HK-2 (cell line): ENCODE measurements around the gene WDR19.
"Not testable (repeated sequence)": the region's sequence is repeated elsewhere in the genome, so short reads cannot be mapped to it uniquely, and the experiment has no call there.

Source experiments
- DNase-seq: peaks from one replicate; pipeline ENCODE4 v3.0.0-alpha.2; 2018; ENCODE audit not compliant: unreplicated experiment

The WDR19 gene

GRCh38 chr4:39233114-39233513 is 50.8 kb downstream of the WDR19 start:
- no peak for DNase-seq

GRCh38 chr4:39233783-39234182 is 51.5 kb downstream of the WDR19 start:
- DNase-seq: no peak

- no peak for DNase-seq
Observed at GRCh38 chr4:39235021-39235420, 52.7 kb downstream of the WDR19 start.

GRCh38 chr4:39235696-39236095 is 53.4 kb downstream of the WDR19 start:
- DNase-seq: no peak

GRCh38 chr4:39237179-39237578 is 54.9 kb downstream of the WDR19 start:
- no peak for DNase-seq

GRCh38 chr4:39243462-39243861 is 61.1 kb downstream of the WDR19 start:
- no peak for DNase-seq

- DNase-seq: no peak
Observed at GRCh38 chr4:39255266-39255665, 72.9 kb downstream of the WDR19 start.

GRCh38 chr4:39255871-39256270 is 73.5 kb downstream of the WDR19 start:
- DNase-seq: no peak

GRCh38 chr4:39256436-39256835 is 74.1 kb downstream of the WDR19 start:
- no peak for DNase-seq

GRCh38 chr4:39259571-39260330 is 77.4 kb downstream of the WDR19 start:
- DNase-seq: no peak

GRCh38 chr4:39263895-39264294 is 81.6 kb downstream of the WDR19 start:
- no peak for DNase-seq

GRCh38 chr4:39274503-39274902 is 92.2 kb downstream of the WDR19 start:
- no peak for DNase-seq

- not testable (repeated sequence) for DNase-seq
Observed at GRCh38 chr4:39277661-39278060, 95.3 kb downstream of the WDR19 start.

GRCh38 chr4:39278476-39278875 is 96.1 kb downstream of the WDR19 start:
- no peak for DNase-seq

GRCh38 chr4:39279416-39279815 is 97.1 kb downstream of the WDR19 start:
- DNase-seq: no peak

- no peak for DNase-seq
Observed at GRCh38 chr4:39280770-39281169, 98.4 kb downstream of the WDR19 start.

GRCh38 chr4:39285111-39285795 is 102.9 kb downstream of the WDR19 start:
- DNase-seq: no peak

- no peak for DNase-seq
Observed at GRCh38 chr4:39285853-39286252, 103.5 kb downstream of the WDR19 start.

GRCh38 chr4:39286263-39286662 is 103.9 kb downstream of the WDR19 start:
- DNase-seq: no peak

- DNase-seq: no peak
Observed at GRCh38 chr4:39287223-39287622, 104.9 kb downstream of the WDR19 start.

- DNase-seq: no peak
Observed at GRCh38 chr4:39291686-39292085, 109.4 kb downstream of the WDR19 start.

GRCh38 chr4:39292433-39292832 is 110.1 kb downstream of the WDR19 start:
- DNase-seq: not testable (repeated sequence)

GRCh38 chr4:39295784-39296183 is 113.5 kb downstream of the WDR19 start:
- no peak for DNase-seq
